ENCODE data around the gene GRIP2.

- TF ChIP-seq EZH2 (optimal IDR thresholded peaks at IDR 0.05; ENCODE audit: low read depth, low read length) (no peak), EZH2phosphoT487 (IDR thresholded peaks at IDR 0.05; ENCODE audit: low read length) (no peak)
- TF ChIP-seq, protein P1, sequence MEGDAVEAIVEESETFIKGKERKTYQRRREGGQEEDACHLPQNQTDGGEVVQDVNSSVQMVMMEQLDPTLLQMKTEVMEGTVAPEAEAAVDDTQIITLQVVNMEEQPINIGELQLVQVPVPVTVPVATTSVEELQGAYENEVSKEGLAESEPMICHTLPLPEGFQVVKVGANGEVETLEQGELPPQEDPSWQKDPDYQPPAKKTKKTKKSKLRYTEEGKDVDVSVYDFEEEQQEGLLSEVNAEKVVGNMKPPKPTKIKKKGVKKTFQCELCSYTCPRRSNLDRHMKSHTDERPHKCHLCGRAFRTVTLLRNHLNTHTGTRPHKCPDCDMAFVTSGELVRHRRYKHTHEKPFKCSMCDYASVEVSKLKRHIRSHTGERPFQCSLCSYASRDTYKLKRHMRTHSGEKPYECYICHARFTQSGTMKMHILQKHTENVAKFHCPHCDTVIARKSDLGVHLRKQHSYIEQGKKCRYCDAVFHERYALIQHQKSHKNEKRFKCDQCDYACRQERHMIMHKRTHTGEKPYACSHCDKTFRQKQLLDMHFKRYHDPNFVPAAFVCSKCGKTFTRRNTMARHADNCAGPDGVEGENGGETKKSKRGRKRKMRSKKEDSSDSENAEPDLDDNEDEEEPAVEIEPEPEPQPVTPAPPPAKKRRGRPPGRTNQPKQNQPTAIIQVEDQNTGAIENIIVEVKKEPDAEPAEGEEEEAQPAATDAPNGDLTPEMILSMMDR (IDR thresholded peaks at IDR 0.05; ENCODE audit: low read length): no peak
Measured at GRCh38 chr3:14455571-14456317, 84.4 kb downstream of the GRIP2 start.
